IPS-20b (cell line): ENCODE results near the gene ERN1.

Source experiments
- H3K27ac ChIP-seq: one replicate; pipeline ENCODE4 v1.5.1; 2013; ENCODE audit warnings: low read length
- H3K27me3 ChIP-seq: 2 replicates; pipeline ENCODE4 v1.6.1; 2013; ENCODE audit warnings: mild to moderate bottlenecking, low read length, inconsistent platforms; ENCODE audit not compliant: insufficient read depth
- H3K36me3 ChIP-seq: 2 replicates; pipeline ENCODE4 v1.6.1; 2013; ENCODE audit warnings: low read depth, mild to moderate bottlenecking, inconsistent platforms, low read length, moderate library complexity; ENCODE audit not compliant: insufficient read depth
- H3K4me1 ChIP-seq: 2 replicates; pipeline ENCODE4 v1.6.1; 2013; ENCODE audit warnings: mild to moderate bottlenecking, control low read depth, inconsistent platforms, low read length, moderate library complexity; ENCODE audit not compliant: insufficient read depth
- H3K4me3 ChIP-seq: 2 replicates; pipeline ENCODE4 v1.5.1; 2013; ENCODE audit warnings: mild to moderate bottlenecking, low read length, inconsistent platforms
- H3K9ac ChIP-seq: 2 replicates; pipeline ENCODE4 v1.6.1; 2013; ENCODE audit warnings: low read depth, mild to moderate bottlenecking, inconsistent platforms, low read length, moderate library complexity
- H3K9me3 ChIP-seq: 2 replicates; pipeline ENCODE4 v1.6.1; 2013; ENCODE audit warnings: mild to moderate bottlenecking, low read depth, low read length, inconsistent platforms; ENCODE audit not compliant: insufficient read depth

Gene ERN1

GRCh38 chr17:64002658-64003525 lies 127.1 kb downstream of the ERN1 start:
- Histone ChIP-seq H3K27me3 (peaks cover 13% of the 10 kb centered on the region), H3K9me3 (no peaks in the 10 kb centered on the region), H3K9ac (no peak overlapping the region)

GRCh38 chr17:64001763-64002529 lies 128.0 kb downstream of the ERN1 start:
- Histone ChIP-seq H3K27me3 (peaks cover 22% of the 10 kb centered on the region), H3K4me1 (peaks cover 6% of the 10 kb centered on the region), H3K9ac (no peak overlapping the region), H3K36me3 (no peaks in the 10 kb centered on the region), H3K9me3 (no peaks in the 10 kb centered on the region), H3K27ac (no peak overlapping the region), H3K4me3 (no peak overlapping the region)

More at GRCh38 chr17:64002658-64003525, 127.1 kb downstream of the ERN1 start:
- H3K27ac ChIP-seq: no peak overlapping the region
- H3K4me1 ChIP-seq: no peaks in the 10 kb centered on the region
- H3K4me3 ChIP-seq: no peak overlapping the region
- H3K36me3 ChIP-seq: no peaks in the 10 kb centered on the region

GRCh38 chr17:64001091-64001579 lies 128.8 kb downstream of the ERN1 start:
- no peak overlapping the region for H3K4me3 ChIP-seq
- peaks cover 6% of the 10 kb centered on the region for H3K4me1 ChIP-seq
- no peaks in the 10 kb centered on the region for H3K36me3 ChIP-seq
- H3K27me3 ChIP-seq: peaks cover 29% of the 10 kb centered on the region
- H3K9me3 ChIP-seq: no peaks in the 10 kb centered on the region
- no peak overlapping the region for H3K27ac ChIP-seq
- no peak overlapping the region for H3K9ac ChIP-seq

- Histone ChIP-seq H3K9me3 (no peaks in the 10 kb centered on the region), H3K4me3 (no peak overlapping the region), H3K27ac (no peak overlapping the region), H3K4me1 (peaks cover 6% of the 10 kb centered on the region), H3K27me3 (peaks cover 37% of the 10 kb centered on the region), H3K9ac (no peak overlapping the region), H3K36me3 (no peaks in the 10 kb centered on the region)
These were observed 130.0 kb downstream of the ERN1 start for GRCh38 chr17:63999680-64000531.

GRCh38 chr17:63998721-63999679 lies 130.9 kb downstream of the ERN1 start:
- Histone ChIP-seq H3K4me3 (peak overlapping the region; percentile 92), H3K4me1 (peaks cover 6% of the 10 kb centered on the region), H3K36me3 (no peaks in the 10 kb centered on the region), H3K27ac (no peak overlapping the region), H3K9me3 (no peaks in the 10 kb centered on the region), H3K27me3 (peaks cover 40% of the 10 kb centered on the region), H3K9ac (no peak overlapping the region; the same call in 1 of the 2 replicates)

- Histone ChIP-seq H3K4me1 (peaks cover 6% of the 10 kb centered on the region), H3K9me3 (no peaks in the 10 kb centered on the region), H3K27ac (no peak within 1 kb of the TSS), H3K27me3 (peaks cover 47% of the 10 kb centered on the region), H3K36me3 (no peaks in the 10 kb centered on the region), H3K4me3 (peak within 1 kb of the TSS; percentile 92), H3K9ac (no peak within 1 kb of the TSS; the same call in 1 of the 2 replicates)
These were observed 131.8 kb downstream of the ERN1 start, which contains the start of gene PRR29 for GRCh38 chr17:63998050-63998720. Gene PRR29 (plus strand): TSS chr17:63998351. CDS start chr17:63998365, 14 bp downstream.

- Histone ChIP-seq H3K4me1 (peaks cover 6% of the 10 kb centered on the region), H3K36me3 (no peaks in the 10 kb centered on the region), H3K27ac (no peak overlapping the region), H3K9ac (no peak overlapping the region), H3K27me3 (peaks cover 50% of the 10 kb centered on the region), H3K9me3 (no peaks in the 10 kb centered on the region), H3K4me3 (peak overlapping the region; percentile 92)
These were observed 132.4 kb downstream of the ERN1 start for GRCh38 chr17:63997341-63998048.

- Histone ChIP-seq H3K36me3 (no peaks in the 10 kb centered on the region), H3K4me1 (peaks cover 6% of the 10 kb centered on the region), H3K9ac (no peak overlapping the region), H3K4me3 (no peak overlapping the region), H3K9me3 (no peaks in the 10 kb centered on the region), H3K27ac (no peak overlapping the region), H3K27me3 (peaks cover 59% of the 10 kb centered on the region)
These were observed 133.3 kb downstream of the ERN1 start for GRCh38 chr17:63996430-63997182.

GRCh38 chr17:63995626-63996025 lies 134.3 kb downstream of the ERN1 start:
- H3K27ac ChIP-seq: no peak overlapping the region
- no peaks in the 10 kb centered on the region for H3K36me3 ChIP-seq
- H3K4me1 ChIP-seq: peaks cover 6% of the 10 kb centered on the region
- H3K9ac ChIP-seq: no peak overlapping the region
- H3K9me3 ChIP-seq: no peaks in the 10 kb centered on the region
- no peak overlapping the region for H3K4me3 ChIP-seq
- H3K27me3 ChIP-seq: peaks cover 64% of the 10 kb centered on the region
